ENCODE results near the gene SP5. TPM values are rescaled to one million over a fixed set of nuclear protein-coding genes. Genes with fewer than 3 reads are reported as not detected.
"Not testable (repeated sequence)": the region's sequence is repeated elsewhere in the genome, so short reads cannot be mapped to it uniquely, and the experiment has no call there.

The SP5 gene
- not detected for total RNA-seq
- 0 reads per million in 2 donors for total RNA-seq

GRCh38 chr2:170715062-170715931, at the start of gene SP5:
TSS of gene SP5 (plus strand) at chr2:170715337. CDS start at chr2:170715513, 176 bp downstream.
- H3K4me3 Mint-ChIP-seq: peak within 1 kb of the TSS; percentile 91
- no peak within 1 kb of the TSS for H3K27ac Mint-ChIP-seq
- no peaks in the 10 kb centered on the region for H3K9me3 ChIP-seq (ENCODE audit: control insufficient read depth, low read length, poor library complexity, severe bottlenecking)
- ATAC-seq: peak; percentile 62
- peaks cover 72% of the 10 kb centered on the region for H3K27me3 Mint-ChIP-seq
- peaks cover 30% of the 10 kb centered on the region for H3K4me1 Mint-ChIP-seq
- peaks cover 2% of the 10 kb centered on the region for H3K36me3 Mint-ChIP-seq (ENCODE audit: low read depth)
- DNase-seq: peak in 1 of 3 donors; percentile 22

- H3K27ac Mint-ChIP-seq: no peak overlapping the region
- H3K36me3 Mint-ChIP-seq (ENCODE audit: low read depth): peaks cover 2% of the 10 kb centered on the region
- no peaks in the 10 kb centered on the region for H3K9me3 ChIP-seq (ENCODE audit: control insufficient read depth, low read length, poor library complexity, severe bottlenecking)
- DNase-seq (no peak), ATAC-seq (no peak)
- no peaks in the 10 kb centered on the region for H3K4me1 Mint-ChIP-seq
- H3K27me3 Mint-ChIP-seq: peaks cover 30% of the 10 kb centered on the region
- H3K4me3 Mint-ChIP-seq: no peak overlapping the region
These were observed 49.4 kb upstream of the SP5 start for GRCh38 chr2:170665743-170666142.

GRCh38 chr2:170669909-170670308, 45.2 kb upstream of the SP5 start:
- H3K9me3 ChIP-seq (ENCODE audit: control insufficient read depth, low read length, poor library complexity, severe bottlenecking): no peaks in the 10 kb centered on the region

GRCh38 chr2:170670651-170671050, 44.5 kb upstream of the SP5 start:
- Mint-ChIP-seq H3K4me3 (no peak overlapping the region), H3K4me1 (peaks cover 4% of the 10 kb centered on the region), H3K27ac (no peak overlapping the region), H3K27me3 (peaks cover 40% of the 10 kb centered on the region), H3K36me3 (ENCODE audit: low read depth) (peaks cover 2% of the 10 kb centered on the region)
- no peak for ATAC-seq
- no peaks in the 10 kb centered on the region for H3K9me3 ChIP-seq (ENCODE audit: control insufficient read depth, low read length, poor library complexity, severe bottlenecking)
- DNase-seq: no peak

More at GRCh38 chr2:170669909-170670308, 45.2 kb upstream of the SP5 start:
- ATAC-seq (no peak), DNase-seq (no peak)
- Mint-ChIP-seq H3K36me3 (ENCODE audit: low read depth) (peaks cover 2% of the 10 kb centered on the region), H3K27me3 (peaks cover 33% of the 10 kb centered on the region), H3K4me1 (peaks cover 4% of the 10 kb centered on the region), H3K27ac (no peak overlapping the region), H3K4me3 (no peak overlapping the region)

GRCh38 chr2:170671079-170671478, 44.1 kb upstream of the SP5 start:
- ATAC-seq: no peak
- no peaks in the 10 kb centered on the region for H3K9me3 ChIP-seq (ENCODE audit: control insufficient read depth, low read length, poor library complexity, severe bottlenecking)
- H3K36me3 Mint-ChIP-seq (ENCODE audit: low read depth): peaks cover 2% of the 10 kb centered on the region
- H3K4me3 Mint-ChIP-seq: no peak overlapping the region
- H3K4me1 Mint-ChIP-seq: peaks cover 4% of the 10 kb centered on the region
- no peak overlapping the region for H3K27ac Mint-ChIP-seq
- H3K27me3 Mint-ChIP-seq: peaks cover 40% of the 10 kb centered on the region
- no peak for DNase-seq

GRCh38 chr2:170674282-170674681, 40.9 kb upstream of the SP5 start:
- peaks cover 24% of the 10 kb centered on the region for H3K27me3 Mint-ChIP-seq
- H3K36me3 Mint-ChIP-seq (ENCODE audit: low read depth); H3K4me3 Mint-ChIP-seq; DNase-seq; ATAC-seq; H3K4me1 Mint-ChIP-seq; H3K9me3 ChIP-seq (ENCODE audit: control insufficient read depth, low read length, poor library complexity, severe bottlenecking); H3K27ac Mint-ChIP-seq: not testable (repeated sequence)

GRCh38 chr2:170675701-170676100, 39.4 kb upstream of the SP5 start:
- H3K4me3 Mint-ChIP-seq: no peak overlapping the region
- no peaks in the 10 kb centered on the region for H3K9me3 ChIP-seq (ENCODE audit: control insufficient read depth, low read length, poor library complexity, severe bottlenecking)
- no peak overlapping the region for H3K27ac Mint-ChIP-seq
- DNase-seq: no peak
- H3K27me3 Mint-ChIP-seq: peaks cover 32% of the 10 kb centered on the region
- no peak for ATAC-seq
- H3K36me3 Mint-ChIP-seq (ENCODE audit: low read depth): no peaks in the 10 kb centered on the region
- H3K4me1 Mint-ChIP-seq: peaks cover 9% of the 10 kb centered on the region

- H3K27ac Mint-ChIP-seq: no peak overlapping the region
- peaks cover 3% of the 10 kb centered on the region for H3K36me3 Mint-ChIP-seq (ENCODE audit: low read depth)
- DNase-seq (no peak), ATAC-seq (no peak)
- H3K4me3 Mint-ChIP-seq: no peak overlapping the region
- peaks cover 5% of the 10 kb centered on the region for H3K4me1 Mint-ChIP-seq
- peaks cover 34% of the 10 kb centered on the region for H3K27me3 Mint-ChIP-seq
- no peaks in the 10 kb centered on the region for H3K9me3 ChIP-seq (ENCODE audit: control insufficient read depth, low read length, poor library complexity, severe bottlenecking)
These were observed 35.5 kb upstream of the SP5 start for GRCh38 chr2:170679607-170680079.

- H3K4me3 Mint-ChIP-seq: no peak overlapping the region
- DNase-seq (no peak), ATAC-seq (no peak)
- peaks cover 33% of the 10 kb centered on the region for H3K27me3 Mint-ChIP-seq
- H3K36me3 Mint-ChIP-seq (ENCODE audit: low read depth): peaks cover 3% of the 10 kb centered on the region
- H3K4me1 Mint-ChIP-seq: peaks cover 5% of the 10 kb centered on the region
- no peaks in the 10 kb centered on the region for H3K9me3 ChIP-seq (ENCODE audit: control insufficient read depth, low read length, poor library complexity, severe bottlenecking)
- H3K27ac Mint-ChIP-seq: no peak overlapping the region
These were observed 34.8 kb upstream of the SP5 start for GRCh38 chr2:170680172-170680941.

- ATAC-seq: no peak
- Mint-ChIP-seq H3K27ac (no peak overlapping the region), H3K27me3 (peaks cover 32% of the 10 kb centered on the region), H3K4me3 (no peak overlapping the region), H3K36me3 (ENCODE audit: low read depth) (peaks cover 3% of the 10 kb centered on the region), H3K4me1 (peaks cover 5% of the 10 kb centered on the region)
- DNase-seq: no peak
- no peaks in the 10 kb centered on the region for H3K9me3 ChIP-seq (ENCODE audit: control insufficient read depth, low read length, poor library complexity, severe bottlenecking)
These were observed 33.8 kb upstream of the SP5 start for GRCh38 chr2:170681311-170681710.

- no peak overlapping the region for H3K4me3 Mint-ChIP-seq
- ATAC-seq: no peak
These were observed 29.5 kb upstream of the SP5 start for GRCh38 chr2:170685591-170685990.

GRCh38 chr2:170689481-170689880, 25.7 kb upstream of the SP5 start:
- H3K4me3 Mint-ChIP-seq: no peak overlapping the region
- ATAC-seq (no peak), DNase-seq (no peak)
- H3K27me3 Mint-ChIP-seq: peaks cover 29% of the 10 kb centered on the region
- no peaks in the 10 kb centered on the region for H3K9me3 ChIP-seq (ENCODE audit: control insufficient read depth, low read length, poor library complexity, severe bottlenecking)
- H3K27ac Mint-ChIP-seq: no peak overlapping the region
- no peaks in the 10 kb centered on the region for H3K36me3 Mint-ChIP-seq (ENCODE audit: low read depth)
- H3K4me1 Mint-ChIP-seq: no peaks in the 10 kb centered on the region

More at GRCh38 chr2:170685591-170685990, 29.5 kb upstream of the SP5 start:
- peaks cover 3% of the 10 kb centered on the region for H3K36me3 Mint-ChIP-seq (ENCODE audit: low read depth)
- H3K9me3 ChIP-seq (ENCODE audit: control insufficient read depth, low read length, poor library complexity, severe bottlenecking): no peaks in the 10 kb centered on the region
- peaks cover 24% of the 10 kb centered on the region for H3K27me3 Mint-ChIP-seq
- H3K27ac Mint-ChIP-seq: no peak overlapping the region
- DNase-seq: no peak
- H3K4me1 Mint-ChIP-seq: no peaks in the 10 kb centered on the region

GRCh38 chr2:170690640-170691039, 24.5 kb upstream of the SP5 start:
- no peak overlapping the region for H3K4me3 Mint-ChIP-seq
- H3K9me3 ChIP-seq (ENCODE audit: control insufficient read depth, low read length, poor library complexity, severe bottlenecking): no peaks in the 10 kb centered on the region
- H3K4me1 Mint-ChIP-seq: no peaks in the 10 kb centered on the region
- peaks cover 25% of the 10 kb centered on the region for H3K27me3 Mint-ChIP-seq
- ATAC-seq: no peak
- H3K27ac Mint-ChIP-seq: no peak overlapping the region
- no peaks in the 10 kb centered on the region for H3K36me3 Mint-ChIP-seq (ENCODE audit: low read depth)
- DNase-seq: no peak
